H1 (cell line): Measurements from ENCODE around the gene ARHGDIB. TPM values are rescaled to one million over a fixed set of nuclear protein-coding genes. Genes with fewer than 3 reads are reported as not detected.

Experiments
- CTCF ChIA-PET: fragments of 300-600 bp; sonication (Branson Sonifier 250); formaldehyde crosslinking; loops from one replicate; lab custom pipeline; 2021; ENCODE audit not compliant: partially characterized antibody; lab: Charles Lee
- POLR2A ChIA-PET: fragments of 300-600 bp; sonication (Branson Sonifier 250); formaldehyde crosslinking; loops from one replicate; lab custom pipeline; 2021; ENCODE audit warnings: inconsistent platforms; ENCODE audit not compliant: partially characterized antibody; lab: Charles Lee
- DNase-seq, 2 experiments: peaks; one replicate each; pipeline versions ENCODE4 v3.0.0 to v3.0.0-alpha.2; 2010 to 2022; ENCODE audit warnings: low spot score in 2 of 2, low read depth in 1 of 2, mixed read lengths in 1 of 2
- FAIRE-seq: peaks from 2 replicates; lab custom pipeline; 2011; peaks lifted over from hg19 to GRCh38; lab: Jason Lieb, UNC
- H2AFZ ChIP-seq: 2 replicates; pipeline ENCODE4 v1.8.1; 2012; ENCODE audit warnings: low read length, inconsistent platforms
- H2AK5ac ChIP-seq: 2 replicates; pipeline ENCODE4 v1.6.1; 2013; ENCODE audit warnings: low read depth, low read length
- H2BK120ac ChIP-seq: replicated peaks from 2 replicates; pipeline ENCODE3; 2013; ENCODE audit warnings: low read depth, low read length, inconsistent platforms
- H2BK12ac ChIP-seq: 2 replicates; pipeline ENCODE4 v1.6.1; 2013; ENCODE audit warnings: low read depth, low read length
- H2BK15ac ChIP-seq: 2 replicates; pipeline ENCODE4 v1.6.1; 2013; ENCODE audit warnings: low read length
- H2BK20ac ChIP-seq: 2 replicates; pipeline ENCODE4 v1.6.1; 2013; ENCODE audit warnings: low read length
- H2BK5ac ChIP-seq: 2 replicates; pipeline ENCODE4 v1.6.1; 2013; ENCODE audit warnings: low read depth, low read length
- H3K14ac ChIP-seq: 2 replicates; pipeline ENCODE4 v1.6.1; 2013; ENCODE audit warnings: inconsistent platforms; ENCODE audit not compliant: insufficient read length
- H3K18ac ChIP-seq: 2 replicates; pipeline ENCODE4 v1.6.1; 2013; ENCODE audit warnings: low read length; ENCODE audit errors: extremely low read depth
- H3K23ac ChIP-seq: 2 replicates; pipeline ENCODE4 v1.6.1; 2013; ENCODE audit warnings: inconsistent platforms; ENCODE audit not compliant: insufficient read length
- H3K23me2 ChIP-seq: 2 replicates; pipeline ENCODE4 v1.6.1; 2013; ENCODE audit warnings: low read depth, low read length
- H3K27ac ChIP-seq: 2 replicates; pipeline ENCODE4 v1.6.1; 2011; ENCODE audit warnings: low read depth, low read length, inconsistent platforms
- H3K27me3 ChIP-seq, 4 experiments: replicated peaks in 1 of 4; 1 replicate in 1 of 4; 2 replicates in 3 of 4; pipeline versions ENCODE4 v1.6.1 to v1.8.1; 2011 to 2013; ENCODE audit warnings: low read length in 3 of 4, mild to moderate bottlenecking in 3 of 4, inconsistent platforms in 2 of 4, mixed read lengths in 2 of 4, moderate library complexity in 1 of 4; ENCODE audit not compliant: control insufficient read depth in 3 of 4, insufficient read depth in 3 of 4; ENCODE audit errors: extremely low read depth in 1 of 4
- H3K36me3 ChIP-seq, 4 experiments: 2 replicates each; pipeline versions ENCODE4 v1.6.1 to v1.8.1; 2011 to 2013; ENCODE audit warnings: mild to moderate bottlenecking in 4 of 4, low read length in 3 of 4, moderate library complexity in 2 of 4, control low read depth in 1 of 4, inconsistent platforms in 1 of 4; ENCODE audit not compliant: insufficient read depth in 4 of 4, control insufficient read depth in 2 of 4
- H3K4ac ChIP-seq: replicated peaks from 2 replicates; pipeline ENCODE3; 2013; ENCODE audit warnings: low read length, low read depth, mixed read lengths, inconsistent platforms; ENCODE audit not compliant: insufficient read length
- H3K4me1 ChIP-seq, 4 experiments: replicated peaks in 1 of 4; 1 replicate in 1 of 4; 2 replicates in 3 of 4; pipeline versions ENCODE4 v1.6.1 to v1.8.1; 2011 to 2013; ENCODE audit warnings: low read length in 3 of 4, inconsistent platforms in 2 of 4, mixed read lengths in 1 of 4; ENCODE audit not compliant: insufficient read depth in 4 of 4, control insufficient read depth in 3 of 4
- H3K4me2 ChIP-seq, 2 experiments: 2 replicates each; pipeline versions ENCODE4 v1.6.1 to v1.8.1; 2011 to 2013; ENCODE audit warnings: low read depth in 2 of 2, low read length in 2 of 2, control low read depth in 1 of 2, inconsistent platforms in 1 of 2, mild to moderate bottlenecking in 1 of 2; ENCODE audit not compliant: insufficient read depth in 1 of 2
- H3K4me3 ChIP-seq, 4 experiments: fragments of 200-600, 300-600 bp in 1 of 4; sonication (generic), shearing (Covaris generic), sonication (Bioruptor Twin) in 1 of 4; 2 replicates each; pipeline versions ENCODE4 v1.5.1 to v1.8.1; 2011 to 2016; ENCODE audit warnings: low read length in 4 of 4, low read depth in 3 of 4, control low read depth in 2 of 4, inconsistent platforms in 2 of 4, mild to moderate bottlenecking in 2 of 4, mixed read lengths in 1 of 4, moderate library complexity in 1 of 4; ENCODE audit not compliant: insufficient read depth in 2 of 4; ENCODE audit errors: extremely low read depth in 1 of 4
- H3K56ac ChIP-seq: replicated peaks from 2 replicates; pipeline ENCODE3; 2013; ENCODE audit warnings: low read depth, mild to moderate bottlenecking, mixed read lengths, low read length, inconsistent platforms; ENCODE audit not compliant: insufficient read length
- H3K79me1 ChIP-seq: 2 replicates; pipeline ENCODE4 v1.6.1; 2013; ENCODE audit warnings: low read depth, low read length, control low read depth
- H3K79me2 ChIP-seq, 2 experiments: 2 replicates each; pipeline versions ENCODE4 v1.6.1 to v1.8.1; 2012 to 2013; ENCODE audit warnings: low read length in 2 of 2, mild to moderate bottlenecking in 2 of 2, inconsistent platforms in 1 of 2; ENCODE audit not compliant: insufficient read depth in 2 of 2, control insufficient read depth in 1 of 2
- H3K9ac ChIP-seq, 4 experiments: replicated peaks in 1 of 4; 1 replicate in 1 of 4; 2 replicates in 3 of 4; pipeline versions ENCODE4 v1.6.1 to v1.8.1; 2011 to 2013; ENCODE audit warnings: low read depth in 3 of 4, low read length in 3 of 4, control low read depth in 2 of 4, mild to moderate bottlenecking in 2 of 4, moderate library complexity in 2 of 4, inconsistent platforms in 1 of 4; ENCODE audit errors: extremely low read depth in 1 of 4
- H3K9me3 ChIP-seq, 2 experiments: 2 replicates each; pipeline versions ENCODE4 v1.6.1 to v1.8.1; 2012 to 2013; ENCODE audit warnings: mild to moderate bottlenecking in 2 of 2, moderate library complexity in 2 of 2, control low read depth in 1 of 2, inconsistent platforms in 1 of 2, low read depth in 1 of 2, low read length in 1 of 2, mixed read lengths in 1 of 2; ENCODE audit not compliant: insufficient read depth in 2 of 2
- H4K20me1 ChIP-seq, 2 experiments: replicated peaks in 1 of 2; 2 replicates each; pipeline versions ENCODE3 to v1.8.1; 2011 to 2013; ENCODE audit warnings: inconsistent platforms in 2 of 2, low read length in 2 of 2, mild to moderate bottlenecking in 1 of 2; ENCODE audit not compliant: insufficient read depth in 2 of 2, control insufficient read depth in 1 of 2
- H4K5ac ChIP-seq: 2 replicates; pipeline ENCODE4 v1.6.1; 2013; ENCODE audit warnings: low read length, low read depth, mixed read lengths, inconsistent platforms; ENCODE audit not compliant: insufficient read length
- H4K8ac ChIP-seq: 2 replicates; pipeline ENCODE4 v1.8.0; 2013; ENCODE audit warnings: mild to moderate bottlenecking, moderate library complexity, low read length, inconsistent platforms; ENCODE audit not compliant: insufficient read depth; ENCODE audit errors: extremely low read depth
- H4K91ac ChIP-seq: replicated peaks from 2 replicates; pipeline ENCODE3; 2013; ENCODE audit warnings: low read length, mixed read lengths, inconsistent platforms; ENCODE audit not compliant: insufficient read length
- ASH2L ChIP-seq: fragments of 200-600, 300-600 bp; sonication (generic); IDR thresholded peaks from one replicate; pipeline ENCODE4 v1.7.1; 2017; ENCODE audit warnings: low read length
- BACH1 ChIP-seq: IDR thresholded peaks from 2 replicates; pipeline ENCODE4 v1.6.1; 2012; ENCODE audit warnings: low read length, improper control_type of control experiment
- CREB1 ChIP-seq: IDR thresholded peaks from 2 replicates; pipeline ENCODE4 v1.6.1; 2012; ENCODE audit warnings: inconsistent platforms
- CTBP2 ChIP-seq: IDR thresholded peaks from 2 replicates; pipeline ENCODE4 v1.7.0; 2011; ENCODE audit warnings: borderline replicate concordance, mild to moderate bottlenecking, moderate library complexity, mixed read lengths, low read length; ENCODE audit not compliant: insufficient read depth, insufficient read length
- KDM1A ChIP-seq: fragments of 200-600, 300-600 bp; sonication (generic); IDR thresholded peaks from 2 replicates; pipeline ENCODE4 v1.7.1; 2016; ENCODE audit warnings: mild to moderate bottlenecking, low read length, borderline replicate concordance
- RNF2 ChIP-seq: fragments of 200-900, 300-1000 bp; sonication (generic); IDR thresholded peaks from 2 replicates; pipeline ENCODE4 v1.7.1; 2016; ENCODE audit warnings: borderline replicate concordance, low read depth, mild to moderate bottlenecking, antibody characterized with exemption, low read length; ENCODE audit not compliant: poor library complexity, severe bottlenecking; ENCODE audit errors: missing control alignments
- SRF ChIP-seq: IDR thresholded peaks from 2 replicates; pipeline ENCODE4 v1.6.1; 2011; ENCODE audit warnings: mild to moderate bottlenecking, low read depth, low read length, moderate library complexity
- TEAD4 ChIP-seq: IDR thresholded peaks from 2 replicates; pipeline ENCODE4 v1.6.1; 2012; ENCODE audit warnings: low read depth, low read length, inconsistent platforms, mixed read lengths
- WGBS, 2 experiments: shearing (Covaris generic) in 1 of 2; methylation state at CpG; one replicate each; pipeline versions ENCODE4 v1.1.6 to v1.1.7; 2013 to 2015; ENCODE audit warnings: low lambda C conversion rate in 2 of 2, mixed read lengths in 2 of 2, inconsistent platforms in 1 of 2, low coverage in 1 of 2, missing lambda C conversion rate in 1 of 2; ENCODE audit not compliant: insufficient replicate concordance in 2 of 2, insufficient coverage in 1 of 2, insufficient read length in 1 of 2; ENCODE audit errors: extremely low coverage in 1 of 2, missing lambda C conversion rate in 1 of 2; 5-methylcytosine and 5-hydroxymethylcytosine counted together
- polyA plus RNA-seq, 7 experiments: library from polyadenylated mRNA; depleted of rRNA in 3 of 7; stranded (reverse) in 5 of 7; unstranded in 2 of 7; fragments of >200 nt in 5 of 7; fragments of 200-250 nt in 2 of 7; gene quantifications; 1 replicate in 5 of 7; 2 replicates in 1 of 7; 4 replicates in 1 of 7; pipeline versions ENCODE4 v1.2.1 to v1.2.3, GENCODE V29; 2011 to 2013; ENCODE audit warnings: missing spikeins in 2 of 7, mixed read lengths in 2 of 7
- total RNA-seq: library from RNA; stranded (reverse); fragmentation: NEBNext Ultra II Directional; extraction: Animal tissue kit (Norgen Biotek cat#: 25700); gene quantifications from 2 replicates; pipeline ENCODE4 v1.2.1, GENCODE V29; 2021
- TF ChIP-seq, protein P1 (sequence below): IDR thresholded peaks from 2 replicates; pipeline ENCODE4 v1.6.1; 2011; ENCODE audit warnings: low read length, improper control_type of control experiment

ARHGDIB gene
- total and polyA plus RNA-seq, 2 of the 8 experiments (the other 6 are each of a cell fraction or from before 2014, with no cell fraction given), result 0.82 to 1.3 TPM

DNA sequence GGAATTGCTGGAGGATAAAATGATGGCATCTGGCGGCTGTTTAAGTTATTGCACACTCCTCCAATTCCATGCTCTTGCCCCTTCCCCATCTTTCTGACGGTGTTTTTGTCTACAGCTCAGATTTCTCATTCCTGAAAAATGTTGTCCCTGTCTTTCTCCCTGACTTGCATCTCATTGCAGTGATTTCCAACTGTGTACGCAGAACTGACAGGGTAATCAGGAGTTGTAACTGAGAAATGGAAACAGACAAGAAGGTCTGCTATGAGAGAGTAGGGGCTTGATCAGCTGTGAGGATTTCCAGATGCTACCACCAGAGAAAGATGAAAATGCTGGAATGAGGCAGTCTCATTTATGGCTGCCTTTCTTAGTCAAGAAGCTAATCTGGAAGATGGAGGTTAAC is 24.4 kb downstream of the ARHGDIB start:
- Histone ChIP-seq H3K4me3 (no peak overlapping the region), H3K4ac (no peak overlapping the region), H2BK20ac (no peak overlapping the region), H3K4me1 (no peaks in the 10 kb centered on the region), H3K36me3 (no peaks in the 10 kb centered on the region), H3K27me3 (no peaks in the 10 kb centered on the region), H2AFZ (0 out of 2 replicates have a peak overlapping the region, but pooled peaks have one; percentile 29), H3K23ac (no peak overlapping the region), H3K23me2 (no peaks in the 10 kb centered on the region), H3K4me2 (no peak overlapping the region), H3K9me3 (no peaks in the 10 kb centered on the region), H3K27ac (no peak overlapping the region), H2BK15ac (no peak overlapping the region), H2BK120ac (no peak overlapping the region), H4K91ac (no peak overlapping the region), H3K79me2 (no peaks in the 10 kb centered on the region), H2BK5ac (no peak overlapping the region), H4K5ac (no peak overlapping the region), H4K8ac (no peak overlapping the region), H3K56ac (no peak overlapping the region), H3K79me1 (no peaks in the 10 kb centered on the region)
- DNase-seq, result no peak
- POLR2A ChIA-PET, result interaction anchor here (1.3 kb wide), 1 partner anchor 43 kb away, joined by 3 read pairs; no protein-coding TSS in a partner anchor
- CTCF ChIA-PET, result interaction anchor here (0.7 to 3.5 kb wide), 27 partner anchors 9 to 226 kb away, joined by 3 to 23 read pairs (median 6); partner anchors contain the start of genes ARHGDIB and PDE6H
- TF ChIP-seq SRF (no peak), KDM1A (no peak), TEAD4 (no peak), CTBP2 (no peak), CREB1 (no peak), RNF2 (no peak), BACH1 (no peak), ASH2L (no peak)
- TF ChIP-seq, protein P1, sequence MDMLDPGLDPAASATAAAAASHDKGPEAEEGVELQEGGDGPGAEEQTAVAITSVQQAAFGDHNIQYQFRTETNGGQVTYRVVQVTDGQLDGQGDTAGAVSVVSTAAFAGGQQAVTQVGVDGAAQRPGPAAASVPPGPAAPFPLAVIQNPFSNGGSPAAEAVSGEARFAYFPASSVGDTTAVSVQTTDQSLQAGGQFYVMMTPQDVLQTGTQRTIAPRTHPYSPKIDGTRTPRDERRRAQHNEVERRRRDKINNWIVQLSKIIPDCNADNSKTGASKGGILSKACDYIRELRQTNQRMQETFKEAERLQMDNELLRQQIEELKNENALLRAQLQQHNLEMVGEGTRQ, result no peak
- TF ChIP-seq, all 59 proteins: peak for 0
- H3K14ac ChIP-seq, result no peak overlapping the region
- no peaks in the 10 kb centered on the region for H4K20me1 ChIP-seq
- no peak overlapping the region for H2AK5ac ChIP-seq
- H3K18ac ChIP-seq, result no peak overlapping the region
- 80% methylated on average over 3 of the region's 3 CpGs; no CpG with 5 or more reads in 1 of the 2 experiments for WGBS, 2 experiments
- no peak overlapping the region for H2BK12ac ChIP-seq
- no peak for FAIRE-seq
- no peak overlapping the region for H3K9ac ChIP-seq
